GM18951 (cell line): ENCODE measurements around the gene TCL1A.
"Not testable (repeated sequence)": the region's sequence is repeated elsewhere in the genome, so short reads cannot be mapped to it uniquely, and the experiment has no call there.

Experiments used
- POLR2A ChIP-seq: IDR thresholded peaks from 4 replicates; pipeline ENCODE4 v1.6.1; 2011; ENCODE audit warnings: mild to moderate bottlenecking; ENCODE audit not compliant: insufficient read length, insufficient read depth; ENCODE audit errors: extremely low read depth
- in situ Hi-C: fragments of 300-500 bp; cut with MboI; formaldehyde crosslinking; loops from one replicate; pipeline ENCODE4 v1.12.0; 2022; ENCODE audit warnings: low sequenced_read_pairs, mixed read lengths, inconsistent platforms; ENCODE audit not compliant: unreplicated experiment

The TCL1A gene

GRCh38 chr14:95675486-95675885 lies 38.4 kb downstream of the TCL1A start:
- in situ Hi-C loops = no loop called here
- TF ChIP-seq POLR2A = no peak

- in situ Hi-C loops = no loop called here
- no peak for TF ChIP-seq POLR2A
These were observed 39.3 kb downstream of the TCL1A start for GRCh38 chr14:95674613-95675012.

- no peak for TF ChIP-seq POLR2A
- in situ Hi-C loops = no loop called here
These were observed 45.6 kb downstream of the TCL1A start for GRCh38 chr14:95668235-95668772.

GRCh38 chr14:95667249-95667693 lies 46.7 kb downstream of the TCL1A start:
- in situ Hi-C loops = no loop called here

GRCh38 chr14:95666450-95666849 lies 47.5 kb downstream of the TCL1A start:
- in situ Hi-C loops = no loop called here
- no peak for TF ChIP-seq POLR2A

More at GRCh38 chr14:95667249-95667693, 46.7 kb downstream of the TCL1A start:
- TF ChIP-seq POLR2A = peak; percentile 23

- in situ Hi-C loops = not testable (repeated sequence)
These were observed 48.4 kb downstream of the TCL1A start for GRCh38 chr14:95665530-95665929.

GRCh38 chr14:95664546-95664945 lies 49.4 kb downstream of the TCL1A start:
- TF ChIP-seq POLR2A = no peak
- in situ Hi-C loops = no loop called here

- in situ Hi-C loops = no loop called here
- no peak for TF ChIP-seq POLR2A
These were observed 49.9 kb downstream of the TCL1A start for GRCh38 chr14:95664066-95664465.

- in situ Hi-C loops = no loop called here
These were observed 50.6 kb downstream of the TCL1A start for GRCh38 chr14:95663226-95663797.

GRCh38 chr14:95662376-95663186 lies 51.3 kb downstream of the TCL1A start:
- TF ChIP-seq POLR2A = no peak

More at GRCh38 chr14:95663226-95663797, 50.6 kb downstream of the TCL1A start:
- TF ChIP-seq POLR2A = no peak

GRCh38 chr14:95660651-95661515 lies 53.0 kb downstream of the TCL1A start:
- no peak for TF ChIP-seq POLR2A
- in situ Hi-C loops = no loop called here

More at GRCh38 chr14:95662376-95663186, 51.3 kb downstream of the TCL1A start:
- in situ Hi-C loops = no loop called here

GRCh38 chr14:95659990-95660385 lies 53.9 kb downstream of the TCL1A start:
- no peak for TF ChIP-seq POLR2A
- in situ Hi-C loops = no loop called here
